K562 (cell line): ENCODE measurements around the gene CUL9. TPM values are rescaled to one million over a fixed set of nuclear protein-coding genes. Genes with fewer than 3 reads are reported as not detected.
A peak's percentile ranks its signal among the peaks of the same experiment; 100 is the strongest.

Experiments
- CC2D1A ChIP-seq: fragments of 450-650 bp; IDR thresholded peaks from 2 replicates; pipeline ENCODE4 v1.6.1; 2017; ENCODE audit warnings: mild to moderate bottlenecking
- CTBP1 ChIP-seq: fragments of 450-650 bp; IDR thresholded peaks from 2 replicates; pipeline ENCODE4 v1.6.1; 2016; ENCODE audit warnings: borderline replicate concordance
- DEAF1 ChIP-seq: fragments of 450-650 bp; formaldehyde crosslinking; IDR thresholded peaks from 2 replicates; pipeline ENCODE4 v1.4.0; 2020; ENCODE audit warnings: mild to moderate bottlenecking, moderate library complexity
- FOXJ3 ChIP-seq: sonication (generic); formaldehyde crosslinking; IDR thresholded peaks from 2 replicates; pipeline ENCODE4 v1.4.0; 2020; ENCODE audit warnings: mild to moderate bottlenecking, missing genetic modification reagents
- HDGF ChIP-seq: fragments of 450-650 bp; IDR thresholded peaks from 2 replicates; pipeline ENCODE4 v1.6.1; 2016
- MAZ ChIP-seq, 2 experiments: fragments of 450-650 bp in 1 of 2; sonication (generic) in 1 of 2; formaldehyde crosslinking; IDR thresholded peaks in 1 of 2; conservative IDR thresholded peaks in 1 of 2; 2 replicates each; pipeline versions ENCODE4 v1.4.0 to v1.5.0; 2020; ENCODE audit warnings: mild to moderate bottlenecking in 1 of 2, missing genetic modification reagents in 1 of 2
- MYNN ChIP-seq, 2 experiments: sonication (generic); formaldehyde crosslinking in 1 of 2; IDR thresholded peaks; 2 replicates each; pipeline versions ENCODE4 v1.5.0 to v1.6.1; 2016 to 2020; ENCODE audit warnings: antibody characterized with exemption in 1 of 2, missing genetic modification reagents in 1 of 2
- RB1 ChIP-seq: fragments of 450-650 bp; IDR thresholded peaks from 2 replicates; pipeline ENCODE4 v1.6.1; 2017; ENCODE audit warnings: low read depth, mild to moderate bottlenecking
- RNF219 ChIP-seq: fragments of 250-450 bp; sonication (Bioruptor Pico); IDR thresholded peaks from 2 replicates; pipeline ENCODE4 v1.5.0; 2022; ENCODE audit warnings: mild to moderate bottlenecking
- SMC3 ChIP-seq: conservative IDR thresholded peaks from 2 replicates; pipeline ENCODE4 v1.6.1; 2011; ENCODE audit warnings: low read depth, low read length, improper control_type of control experiment; ENCODE audit not compliant: insufficient read depth
- STAG1 ChIP-seq: sonication (generic); formaldehyde crosslinking; IDR thresholded peaks from 2 replicates; pipeline ENCODE4 v1.5.0; 2020; ENCODE audit warnings: missing genetic modification reagents, borderline replicate concordance
- TAL1 ChIP-seq: fragments of 450-650 bp; IDR thresholded peaks from 2 replicates; pipeline ENCODE4 v1.6.1; 2016; ENCODE audit warnings: mild to moderate bottlenecking
- XRCC5 ChIP-seq: fragments of 200-400 bp; formaldehyde crosslinking; IDR thresholded peaks from 2 replicates; pipeline ENCODE4 v1.6.1; 2017; ENCODE audit warnings: low read depth, mild to moderate bottlenecking, low read length
- ZBTB9 ChIP-seq: fragments of 450-650 bp; formaldehyde crosslinking; IDR thresholded peaks from 2 replicates; pipeline ENCODE4 v1.4.0; 2020; ENCODE audit warnings: mild to moderate bottlenecking, moderate library complexity
- ZC3H11A ChIP-seq: IDR thresholded peaks from 2 replicates; pipeline ENCODE4 v1.6.1; 2012; ENCODE audit warnings: low read depth, low read length, improper control_type of control experiment
- polyA plus RNA-seq, 8 experiments: library from polyadenylated mRNA; depleted of rRNA in 4 of 8; stranded (reverse) in 5 of 8; unstranded in 3 of 8; fragments of >200 nt; fragmentation: Nextera tagmentation in 2 of 8; fragmentation: Illumina TruSeq in 1 of 8; extraction: Ambion mirVana in 2 of 8; extraction: Trizol in 1 of 8; gene quantifications; 2 replicates each; pipeline versions ENCODE4 v1.2.1 to v1.2.3, GENCODE V29; 2011 to 2014; ENCODE audit warnings: inconsistent platforms in 1 of 8, missing spikeins in 1 of 8
- total RNA-seq, 7 experiments: library from RNA; depleted of rRNA in 6 of 7; stranded (reverse); fragments of >200 nt in 6 of 7; fragmentation: Illumina TruSeq in 2 of 7; extraction: Trizol in 2 of 7; gene quantifications; 2 replicates each; pipeline versions ENCODE4 v1.2.1 to v1.2.3, GENCODE V29; 2011 to 2021; ENCODE audit warnings: low replicate concordance in 1 of 7

The CUL9 gene
- total and polyA plus RNA-seq, 9 of the 15 experiments (the other 6 are each of a cell fraction or from before 2014, with no cell fraction given) = 0.50 to 20.7 (median 6.6) TPM

- peak in 1 of 2 experiments; percentile 61; a peak in 2 of 4 replicates for TF ChIP-seq MAZ (CRISPR knock-in tag; conservative IDR thresholded peaks at IDR 0.05 in 1 of 2, IDR thresholded peaks at IDR 0.05 in 1 of 2)
- TF ChIP-seq FOXJ3 (CRISPR knock-in tag) = no peak
- no peak for TF ChIP-seq RNF219
- peak; percentile 93 for TF ChIP-seq DEAF1
- TF ChIP-seq HDGF = peak; percentile 88; the same call in 1 of the 2 replicates
- TF ChIP-seq CC2D1A = peak; percentile 78; the same call in 1 of the 2 replicates
- TF ChIP-seq CTBP1 = peak; percentile 67; the same call in 1 of the 2 replicates
- peak; percentile 55; the same call in 1 of the 2 replicates for TF ChIP-seq MYNN (IDR thresholded peaks at IDR 0.05)
- TF ChIP-seq MYNN (CRISPR knock-in tag; IDR thresholded peaks at IDR 0.05) = no peak
- peak; percentile 93 for TF ChIP-seq SMC3
- TF ChIP-seq ZC3H11A = 0 out of 2 replicates have a peak, but pooled peaks have one; percentile 41
- TF ChIP-seq ZBTB9 = peak; percentile 93
- peak; percentile 85 for TF ChIP-seq XRCC5
- no peak for TF ChIP-seq TAL1
- TF ChIP-seq RB1 = peak; percentile 26; the same call in 1 of the 2 replicates
- TF ChIP-seq STAG1 (CRISPR knock-in tag) = peak; percentile 83; the same call in 1 of the 2 replicates
Measured at GRCh38 chr6:43263314-43264178, 81.5 kb downstream of the CUL9 start (continued).
